Fibroblast of villous mesenchyme (primary cell): ENCODE results near the gene PLEKHG4B. TPM values are rescaled to one million over a fixed set of nuclear protein-coding genes. Genes with fewer than 3 reads are reported as not detected.
A peak's percentile ranks its signal among the peaks of the same experiment; 100 is the strongest.

Source experiments
- DNase-seq: peaks from one replicate; pipeline ENCODE4 v3.0.0-alpha.2; 2010; ENCODE audit warnings: low read depth
- H3K4me3 ChIP-seq: 2 replicates; pipeline ENCODE4 v1.5.1; 2011; ENCODE audit warnings: low read depth, mild to moderate bottlenecking, low read length
- CTCF ChIP-seq: IDR thresholded peaks from 2 replicates; pipeline ENCODE4 v1.5.1; 2012; ENCODE audit warnings: low read depth, mild to moderate bottlenecking, low read length; ENCODE audit not compliant: insufficient read depth
- total RNA-seq: library from RNA; depleted of rRNA; stranded (reverse); fragments of >200 nt; gene quantifications from 2 replicates; pipeline ENCODE4 v1.2.3, GENCODE V29; 2012

Gene PLEKHG4B
- total RNA-seq, 1 donor, result under 0.01 TPM

DNA sequence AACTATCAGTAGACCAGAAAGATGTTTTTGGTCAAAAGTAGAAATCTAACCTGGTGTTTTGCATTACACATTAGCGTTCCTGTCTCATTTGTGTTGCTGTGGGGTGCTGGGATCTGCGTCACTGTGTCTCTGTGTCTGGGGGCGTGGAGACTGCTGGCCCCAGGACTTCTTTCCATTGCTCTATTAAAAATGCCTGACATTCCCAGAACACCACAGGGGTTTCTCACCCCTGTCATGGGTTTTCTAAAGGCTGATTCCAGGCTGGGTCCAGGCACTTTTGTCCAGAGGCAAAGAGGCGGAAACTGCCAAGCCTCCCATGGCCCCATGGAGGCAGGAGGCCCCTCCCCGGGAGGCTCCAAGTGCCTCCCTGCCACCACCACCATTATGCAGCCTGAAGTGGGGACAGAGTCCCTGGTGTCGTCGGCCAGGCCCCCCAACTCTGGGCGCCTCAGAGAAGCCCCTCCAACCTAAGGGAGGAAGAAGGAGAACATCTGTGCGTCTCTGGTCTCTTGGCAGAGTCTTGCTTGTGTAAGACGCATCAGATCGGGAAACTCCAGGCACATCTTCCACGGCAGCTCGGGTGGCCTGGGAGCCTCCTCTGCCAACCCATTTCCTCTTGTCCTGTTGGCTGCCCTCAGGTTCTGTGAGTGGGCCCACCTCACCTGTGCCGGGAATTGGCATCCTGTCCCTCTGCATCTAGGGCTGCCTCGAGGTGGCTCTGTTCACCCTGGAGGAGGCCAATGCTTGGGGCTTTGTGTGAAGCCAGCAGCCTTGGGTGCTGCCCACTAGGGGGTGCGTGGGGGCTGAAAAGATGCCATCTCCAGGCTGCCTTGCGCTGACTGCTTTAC, 13.8 kb upstream of the PLEKHG4B start:
- no peak overlapping the region for H3K4me3 ChIP-seq
- TF ChIP-seq CTCF, result peak; percentile 48
- peak; percentile 13 for DNase-seq

GRCh38 chr5:78805-79149, 13.2 kb upstream of the PLEKHG4B start:
- TF ChIP-seq CTCF, result no peak
- no peak for DNase-seq

GRCh38 chr5:79263-79662, 12.7 kb upstream of the PLEKHG4B start:
- no peak overlapping the region for H3K4me3 ChIP-seq
- no peak for DNase-seq
- no peak for TF ChIP-seq CTCF

More at GRCh38 chr5:78805-79149, 13.2 kb upstream of the PLEKHG4B start:
- H3K4me3 ChIP-seq, result no peak overlapping the region

GRCh38 chr5:79821-80220, 12.1 kb upstream of the PLEKHG4B start:
- TF ChIP-seq CTCF, result no peak
- H3K4me3 ChIP-seq, result no peak overlapping the region
- DNase-seq, result no peak

- no peak overlapping the region for H3K4me3 ChIP-seq
- DNase-seq, result no peak
- TF ChIP-seq CTCF, result no peak
Observed at GRCh38 chr5:81391-82021, 10.5 kb upstream of the PLEKHG4B start.

DNA sequence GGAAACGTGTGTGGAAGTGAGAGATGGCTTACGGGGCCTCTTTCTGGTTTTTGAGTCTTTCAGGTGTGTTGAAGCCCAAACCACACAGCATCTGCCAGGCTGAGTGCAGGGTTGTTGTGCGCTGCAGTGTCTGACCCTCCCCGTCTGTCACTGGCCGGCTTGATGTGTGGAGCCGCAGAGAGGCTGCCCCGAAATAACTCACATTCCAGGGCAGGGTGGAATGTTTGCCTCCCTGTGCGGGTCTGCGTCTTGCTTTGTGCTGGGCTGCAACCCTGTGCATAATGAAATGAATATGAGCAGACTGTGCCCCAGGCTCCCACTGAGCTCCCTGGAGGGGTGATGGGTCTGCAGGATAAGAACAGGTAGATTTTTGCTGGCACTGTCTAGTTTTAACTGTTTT, 9.9 kb upstream of the PLEKHG4B start:
- TF ChIP-seq CTCF, result no peak
- no peak for DNase-seq
- H3K4me3 ChIP-seq, result no peak overlapping the region
